Measurements from ENCODE around the gene HDAC4.

- TF ChIP-seq GATA2 (IDR thresholded peaks at IDR 0.05; ENCODE audit: low read depth, low read length): no peak
- no peak for TF ChIP-seq GATA3 (IDR thresholded peaks at IDR 0.05; ENCODE audit: low read depth, low read length)
Measured at GRCh38 chr2:239014458-239015217, 386.2 kb downstream of the HDAC4 start.

Data from SH-SY5Y (cell line).